Measurements from ENCODE around the gene RNF8.
A peak's percentile ranks its signal among the peaks of the same experiment; 100 is the strongest.
"Not testable (repeated sequence)": the region's sequence is repeated elsewhere in the genome, so short reads cannot be mapped to it uniquely, and the experiment has no call there.

RNF8 gene

DNA sequence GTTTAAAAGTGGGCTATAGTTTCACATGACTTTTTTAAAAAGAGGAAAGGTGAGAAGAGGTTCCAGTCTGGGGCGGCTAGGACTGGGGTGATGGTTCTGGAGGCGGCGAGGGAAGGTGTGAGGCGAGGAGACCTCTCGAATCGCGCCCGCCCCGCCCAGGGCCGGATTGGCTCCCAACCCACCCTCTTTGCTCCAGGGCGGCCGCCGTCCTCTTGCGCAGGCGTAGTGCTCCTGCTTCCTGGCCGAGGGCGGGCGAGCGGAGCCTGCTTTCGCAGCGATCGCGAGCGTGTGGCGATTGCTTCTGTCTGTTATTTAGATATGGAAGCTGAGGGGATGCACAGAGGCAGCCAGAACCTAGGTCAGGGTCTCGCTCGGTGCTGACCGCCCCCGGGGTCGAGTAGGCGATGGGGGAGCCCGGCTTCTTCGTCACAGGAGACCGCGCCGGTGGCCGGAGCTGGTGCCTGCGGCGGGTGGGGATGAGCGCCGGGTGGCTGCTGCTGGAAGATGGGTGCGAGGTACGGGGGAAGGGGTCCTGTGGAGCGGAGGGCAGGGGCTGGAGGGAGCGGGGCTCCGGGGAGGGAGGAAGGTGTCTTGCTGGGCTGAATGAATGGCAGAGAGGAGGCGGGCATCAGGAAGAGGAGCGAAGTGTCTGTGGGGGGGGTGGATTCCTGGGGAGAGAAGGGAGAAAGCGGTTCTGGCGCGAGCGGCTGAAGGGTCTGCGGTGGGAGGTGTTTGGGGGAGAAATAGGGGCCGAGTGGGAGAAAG lies at the start of gene RNF8:
TSS of gene RNF8 (plus strand) at position 223 of the 765 bp plus-strand sequence. CDS start at position 405, 182 bp downstream.
- DNase-seq, result peak; percentile 72 to 85 (median 80)

GRCh38 chr6:37304766-37305165 lies 49.0 kb upstream of the RNF8 start:
- DNase-seq, result no peak

- DNase-seq, result no peak
Observed at GRCh38 chr6:37305841-37306425, 47.9 kb upstream of the RNF8 start.

- no peak for DNase-seq
Observed at GRCh38 chr6:37306624-37307222, 47.1 kb upstream of the RNF8 start.

- DNase-seq, result not testable (repeated sequence)
Observed at GRCh38 chr6:37307484-37307883, 46.3 kb upstream of the RNF8 start.

DNA sequence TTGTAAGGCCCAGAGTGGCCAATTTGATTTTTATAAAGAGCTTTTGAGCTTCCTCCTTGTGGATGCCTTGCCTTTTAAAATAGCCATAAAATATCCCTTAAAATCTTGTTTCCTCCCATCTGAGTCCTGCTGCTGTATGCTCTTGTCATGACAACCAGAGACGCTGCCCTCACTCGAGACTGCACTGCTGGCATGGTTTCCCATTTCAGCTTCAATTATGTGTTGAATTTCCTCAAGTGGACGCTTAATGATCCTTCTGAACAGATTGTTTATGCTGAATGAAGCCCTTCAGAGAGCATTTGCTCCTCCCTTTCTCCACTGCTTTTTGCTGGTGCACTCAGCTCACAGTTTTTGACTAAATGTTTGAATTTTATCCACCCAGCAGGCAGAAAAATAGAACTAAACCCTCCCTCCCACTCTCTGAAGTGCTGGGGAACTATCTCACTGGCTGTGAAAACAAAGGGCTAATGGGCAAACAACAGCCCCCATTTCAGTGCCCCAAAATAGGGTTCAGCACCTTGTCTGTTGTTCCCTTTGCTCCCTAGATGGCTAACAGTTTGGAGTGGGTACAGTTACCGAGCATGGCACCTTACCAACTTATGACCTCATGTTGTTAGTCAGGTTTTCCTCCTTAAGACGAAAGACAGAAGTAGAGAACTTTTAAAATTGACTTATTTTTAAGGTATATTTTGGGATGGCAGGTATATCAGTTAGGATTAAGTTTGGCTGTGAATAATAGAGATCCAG lies 45.5 kb upstream of the RNF8 start:
- no peak for DNase-seq

- DNase-seq, result no peak
Observed at GRCh38 chr6:37309046-37309445, 44.7 kb upstream of the RNF8 start.

GRCh38 chr6:37309692-37310091 lies 44.1 kb upstream of the RNF8 start:
- no peak for DNase-seq

GRCh38 chr6:37310966-37311365 lies 42.8 kb upstream of the RNF8 start:
- DNase-seq, result no peak

- no peak for DNase-seq
Observed at GRCh38 chr6:37311741-37312473, 41.9 kb upstream of the RNF8 start.

- no peak for DNase-seq
Observed at GRCh38 chr6:37313723-37314486, 39.9 kb upstream of the RNF8 start.

DNA sequence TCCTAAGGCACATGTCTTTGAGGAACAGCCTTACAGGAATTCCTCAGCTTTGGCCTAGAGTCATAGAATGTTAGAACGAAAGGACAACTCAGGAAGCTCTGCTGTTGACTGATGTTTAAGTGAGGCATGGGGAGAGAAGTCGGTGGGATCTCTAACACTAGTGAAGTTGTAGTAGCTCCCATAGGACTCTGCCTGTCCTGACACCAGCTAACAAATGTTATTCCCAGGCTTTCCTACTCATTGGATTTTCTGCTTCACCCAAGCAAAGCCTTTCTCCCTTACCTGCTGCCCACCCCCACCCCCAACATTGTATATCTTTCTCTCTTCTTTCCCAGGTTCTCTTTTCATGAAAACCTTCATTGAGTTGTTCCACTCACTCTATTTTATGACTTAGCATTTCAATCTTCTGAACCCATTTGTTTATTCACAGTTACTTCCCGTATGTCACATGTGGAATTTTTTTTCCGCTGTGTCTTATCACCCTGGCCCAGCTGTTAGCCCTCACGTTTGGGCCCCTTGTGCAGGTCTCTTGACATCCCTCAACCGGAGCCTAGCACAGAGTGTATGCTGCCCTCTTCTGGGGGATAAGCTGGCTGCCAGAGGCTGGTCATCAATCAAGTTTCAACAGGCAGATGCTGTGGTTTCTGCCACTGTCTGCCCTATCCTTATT lies 39.2 kb upstream of the RNF8 start:
- DNase-seq, result peak in 4 of 6 experiments; percentile 4 to 22 (median 12)

DNA sequence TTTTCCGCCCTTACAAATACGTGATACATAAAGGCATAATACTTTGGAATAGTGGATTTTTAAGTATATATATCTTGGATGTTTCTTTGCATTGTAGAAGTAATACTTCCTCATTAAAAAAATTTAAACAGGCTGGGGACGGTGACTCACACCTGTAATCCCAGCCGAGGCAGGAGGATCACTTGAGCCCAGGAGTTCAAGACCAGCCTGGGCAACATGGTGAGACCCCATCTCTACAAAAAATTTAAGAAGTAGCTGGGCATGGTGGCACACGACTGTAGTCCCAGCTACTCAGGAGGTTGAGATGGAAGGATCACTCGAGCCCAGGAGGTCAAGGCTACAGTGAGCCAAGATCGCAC lies 38.6 kb upstream of the RNF8 start:
- no peak for DNase-seq

- DNase-seq, result no peak
Observed at GRCh38 chr6:37316071-37316470, 37.7 kb upstream of the RNF8 start.

GRCh38 chr6:37317312-37318038 lies 36.3 kb upstream of the RNF8 start:
- DNase-seq, result no peak

GRCh38 chr6:37319156-37319555 lies 34.6 kb upstream of the RNF8 start:
- DNase-seq, result no peak

- no peak for DNase-seq
Observed at GRCh38 chr6:37319856-37320480, 33.8 kb upstream of the RNF8 start.

- no peak for DNase-seq
Observed at GRCh38 chr6:37320646-37321045, 33.1 kb upstream of the RNF8 start.

DNA sequence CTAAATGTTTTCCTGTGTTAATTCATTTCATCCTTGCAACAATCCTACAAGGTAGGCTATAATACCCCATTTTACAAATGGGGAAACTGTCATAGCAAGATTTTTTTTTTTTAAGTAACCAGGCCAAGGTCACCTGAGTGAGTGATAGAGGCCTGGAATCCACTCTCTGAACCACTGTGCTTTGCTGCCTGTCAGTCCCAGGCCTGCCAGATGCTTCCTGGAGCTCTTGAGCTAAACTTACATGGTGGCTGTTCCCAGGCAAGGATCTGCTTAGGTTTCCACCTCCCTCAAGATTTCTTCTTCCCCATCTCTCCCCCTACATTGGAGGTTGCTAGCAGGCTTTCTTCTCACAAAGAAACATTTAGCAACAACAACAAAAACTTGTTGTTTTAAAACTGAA lies 32.7 kb upstream of the RNF8 start:
- DNase-seq, result no peak

Data from stimulated activated naive CD4-positive, alpha-beta T cell (primary cell).